Activated CD4-positive, alpha-beta memory T cell treated with anti-CD3 and anti-CD28 coated beads, Interleukin-2, amount 10 ng/mL, durations not matched to agents 7 days and 5 days (primary cell): ENCODE results near the gene FNDC3B. TPM values are rescaled to one million over a fixed set of nuclear protein-coding genes. Genes with fewer than 3 reads are reported as not detected.

Source experiments
- CTCF ChIA-PET: fragments of 350-600 bp; sonication (Branson Sonifier 250); formaldehyde crosslinking; loops from one replicate; lab custom pipeline; 2021; ENCODE audit warnings: antibody characterized with exemption, inconsistent platforms; lab: Charles Lee
- POLR2A ChIA-PET: fragments of 350-600 bp; sonication (Branson Sonifier 250); formaldehyde crosslinking; loops from one replicate; lab custom pipeline; 2021; ENCODE audit warnings: antibody characterized with exemption; lab: Charles Lee
- DNase-seq: peaks from one replicate; pipeline ENCODE4 v3.0.0-alpha.2; 2020
- H3K27ac Mint-ChIP-seq: one replicate; pipeline ENCODE4 v1.8.0; 2021; ENCODE audit warnings: mild to moderate bottlenecking, mixed read lengths
- H3K27me3 Mint-ChIP-seq: one replicate; pipeline ENCODE4 v1.8.0; 2021; ENCODE audit warnings: mixed read lengths
- H3K36me3 Mint-ChIP-seq: one replicate; pipeline ENCODE4 v1.8.0; 2021; ENCODE audit warnings: low read depth, mixed read lengths
- H3K4me1 Mint-ChIP-seq: one replicate; pipeline ENCODE4 v1.8.0; 2021; ENCODE audit warnings: mixed read lengths
- H3K4me3 Mint-ChIP-seq: one replicate; pipeline ENCODE4 v1.8.0; 2021; ENCODE audit warnings: mild to moderate bottlenecking, mixed read lengths
- H3K9me3 Mint-ChIP-seq: one replicate; pipeline ENCODE4 v1.8.0; 2021; ENCODE audit warnings: mixed read lengths
- total RNA-seq, 2 experiments: library from RNA; stranded (reverse); gene quantifications; one replicate each; pipeline ENCODE4 v1.2.3, GENCODE V29; 2021

Gene FNDC3B
- total RNA-seq, 2 experiments from 2014 or later, result 21.6 to 21.8 TPM

DNA sequence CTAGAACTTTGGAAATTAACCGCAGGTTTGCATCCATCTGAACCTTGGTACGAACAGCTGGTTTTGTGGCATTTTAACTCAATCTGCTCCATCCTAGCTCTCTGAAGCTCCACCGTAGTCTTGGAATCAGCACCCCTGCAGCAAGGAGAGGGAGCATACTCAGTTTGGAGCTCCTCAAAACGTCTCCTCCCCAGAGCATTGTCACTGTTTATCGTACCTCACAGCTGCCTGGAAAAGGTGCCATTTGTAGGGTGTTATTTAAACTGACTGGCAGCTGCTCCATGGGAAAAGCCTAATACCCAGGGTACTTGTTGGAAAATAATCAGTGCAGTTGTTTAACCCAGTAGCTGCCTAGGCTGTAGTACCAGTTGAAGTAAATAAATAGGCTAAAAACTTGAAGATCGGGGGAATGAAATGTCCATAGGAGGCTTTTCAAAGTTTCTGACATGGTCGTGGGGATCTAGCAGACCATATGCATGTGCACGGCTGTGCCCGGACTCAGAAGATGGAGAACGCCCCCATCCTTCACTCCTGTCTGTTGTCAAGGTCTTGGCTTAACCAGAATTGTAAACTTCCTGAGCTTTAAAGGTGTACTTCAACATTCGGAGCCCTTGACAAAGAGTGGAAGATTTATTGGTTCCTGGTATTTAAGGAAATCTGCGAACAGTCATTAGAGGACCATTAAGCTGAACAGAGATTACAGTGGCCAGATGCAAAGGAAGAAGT lies 365.0 kb downstream of the FNDC3B start:
- ChIA-PET POLR2A (no interaction called here), CTCF (interaction anchor here (0.6 kb wide), 1 partner anchor 865 kb away, joined by 3 read pairs; no protein-coding TSS in a partner anchor)
- Mint-ChIP-seq H3K4me1 (no peaks in the 10 kb centered on the region), H3K27ac (no peak overlapping the region), H3K27me3 (peaks cover 8% of the 10 kb centered on the region), H3K9me3 (peaks cover 2% of the 10 kb centered on the region), H3K4me3 (no peak overlapping the region), H3K36me3 (peaks cover 6% of the 10 kb centered on the region)
- no peak for DNase-seq

DNA sequence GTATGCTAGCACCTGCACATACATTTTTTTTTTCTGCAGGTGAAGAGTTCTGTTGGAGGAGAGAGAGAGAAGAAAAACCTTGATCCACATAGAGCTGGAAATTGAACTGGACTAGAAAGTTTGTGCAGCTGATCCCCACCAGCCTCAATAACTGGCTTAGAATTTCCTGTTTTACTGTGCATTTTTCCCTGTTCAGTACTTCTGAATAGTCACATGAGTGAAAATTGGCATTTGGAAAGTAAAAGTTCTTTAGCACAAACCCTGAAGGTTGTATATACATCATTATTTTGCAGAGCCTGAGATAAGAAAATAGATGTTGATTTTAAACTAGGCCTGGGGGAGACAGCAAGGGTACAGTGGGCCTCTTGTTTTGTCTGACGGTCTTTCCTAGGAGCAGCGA lies 366.5 kb downstream of the FNDC3B start:
- Mint-ChIP-seq H3K36me3 (peaks cover 6% of the 10 kb centered on the region), H3K9me3 (peaks cover 2% of the 10 kb centered on the region), H3K4me1 (no peaks in the 10 kb centered on the region), H3K27ac (no peak overlapping the region), H3K27me3 (peaks cover 8% of the 10 kb centered on the region), H3K4me3 (no peak overlapping the region)
- CTCF ChIA-PET, result interaction anchor here (1.3 kb wide), 1 partner anchor 71 kb away, joined by 3 read pairs; no protein-coding TSS in a partner anchor
- POLR2A ChIA-PET, result no interaction called here
- no peak for DNase-seq

DNA sequence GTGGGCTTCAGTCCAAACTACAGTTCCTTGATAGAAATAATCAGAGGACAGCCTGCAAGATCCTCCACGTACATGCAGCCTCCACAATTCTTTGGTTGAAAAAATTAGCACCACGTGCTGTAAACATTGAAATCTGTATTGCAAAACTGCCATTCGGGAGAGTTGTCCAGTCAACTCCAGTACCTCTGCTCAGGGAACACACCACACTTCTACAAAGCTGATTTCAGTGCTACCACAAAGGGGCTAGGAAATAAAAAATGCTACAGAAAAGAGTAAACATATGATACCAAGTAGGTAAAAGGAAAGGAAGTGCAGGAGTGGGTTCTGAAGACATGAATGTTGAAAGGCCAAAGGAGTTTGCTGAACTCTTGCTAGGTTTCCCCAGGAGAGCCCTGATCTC lies 368.5 kb downstream of the FNDC3B start:
- POLR2A ChIA-PET, result no interaction called here
- no peak for DNase-seq
- H3K27me3 Mint-ChIP-seq, result peaks cover 8% of the 10 kb centered on the region
- H3K4me1 Mint-ChIP-seq, result no peaks in the 10 kb centered on the region
- H3K4me3 Mint-ChIP-seq, result no peak overlapping the region
- no peaks in the 10 kb centered on the region for H3K9me3 Mint-ChIP-seq
- CTCF ChIA-PET, result no interaction called here
- H3K36me3 Mint-ChIP-seq, result no peaks in the 10 kb centered on the region
- no peak overlapping the region for H3K27ac Mint-ChIP-seq

DNA sequence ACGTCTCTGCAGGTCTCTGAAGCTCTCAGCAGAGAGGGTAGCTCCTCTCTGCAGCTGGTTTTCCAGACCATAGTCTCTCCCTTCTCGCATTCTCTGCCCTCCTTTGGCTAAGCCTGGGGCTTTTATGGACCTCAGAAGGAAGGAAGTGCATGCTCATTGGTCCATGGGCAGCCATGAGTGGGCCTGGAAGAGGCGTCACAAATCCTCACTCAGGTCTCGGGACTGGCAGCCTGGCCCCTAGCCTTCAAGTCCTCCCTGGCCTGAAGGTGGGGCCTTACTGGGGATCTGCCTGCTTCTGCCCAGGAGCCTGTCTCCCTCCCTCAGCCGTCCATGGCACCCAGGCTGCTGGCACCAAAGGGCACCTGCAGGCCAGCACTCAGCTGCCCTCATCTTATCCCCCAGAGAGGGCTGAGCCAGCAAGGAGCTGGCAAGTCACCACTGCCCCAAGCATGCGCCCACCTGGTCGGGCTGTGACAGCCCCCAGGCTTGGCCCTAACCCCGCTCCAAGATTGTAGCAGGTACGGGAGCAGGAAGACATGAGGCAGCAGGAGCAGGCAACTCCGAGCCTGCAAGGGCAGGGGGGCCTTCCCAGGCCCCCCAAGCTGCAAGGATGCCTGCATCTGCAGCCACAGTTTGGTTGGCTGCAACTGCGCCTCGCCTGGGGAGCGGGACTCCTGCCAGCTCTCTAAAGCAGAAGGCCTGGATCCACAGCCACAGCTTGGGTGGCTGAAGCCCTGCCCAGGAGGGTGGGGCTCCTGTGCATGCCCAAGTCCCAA lies 371.5 kb downstream of the FNDC3B start:
- Mint-ChIP-seq H3K36me3 (no peaks in the 10 kb centered on the region), H3K4me1 (no peaks in the 10 kb centered on the region), H3K4me3 (no peak overlapping the region), H3K27ac (no peak overlapping the region), H3K27me3 (peaks cover 25% of the 10 kb centered on the region), H3K9me3 (no peaks in the 10 kb centered on the region)
- POLR2A ChIA-PET, result no interaction called here
- CTCF ChIA-PET, result interaction anchor here (0.7 kb wide), 1 partner anchor 51 kb away, joined by 3 read pairs; no protein-coding TSS in a partner anchor
- DNase-seq, result no peak

DNA sequence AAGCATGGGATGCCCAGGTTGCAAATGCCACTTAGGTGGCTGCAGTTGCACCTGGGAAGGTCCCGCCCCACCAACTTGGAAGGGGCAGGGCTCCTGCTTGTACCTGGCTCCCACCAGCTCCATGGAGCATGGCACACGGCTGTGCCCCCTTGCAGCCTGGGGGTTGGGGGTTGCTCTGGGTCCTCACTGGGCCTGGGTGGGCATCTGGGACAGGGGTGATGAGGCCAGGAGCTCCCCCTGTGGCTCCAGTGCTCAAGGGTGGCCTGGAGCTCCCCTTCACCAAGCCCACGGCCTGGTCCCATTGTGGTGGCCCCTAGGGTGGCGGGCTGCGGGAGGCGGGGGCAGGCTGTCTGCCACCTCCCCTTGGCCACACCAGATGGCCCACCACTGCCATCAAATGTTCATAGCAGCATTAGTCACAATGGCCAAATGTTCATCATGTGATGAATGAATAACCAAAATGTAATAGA lies 372.1 kb downstream of the FNDC3B start:
- H3K27ac Mint-ChIP-seq, result no peak overlapping the region
- ChIA-PET CTCF (no interaction called here), POLR2A (no interaction called here)
- H3K27me3 Mint-ChIP-seq, result peaks cover 24% of the 10 kb centered on the region
- H3K36me3 Mint-ChIP-seq, result no peaks in the 10 kb centered on the region
- H3K4me3 Mint-ChIP-seq, result no peak overlapping the region
- H3K9me3 Mint-ChIP-seq, result no peaks in the 10 kb centered on the region
- no peaks in the 10 kb centered on the region for H3K4me1 Mint-ChIP-seq
- no peak for DNase-seq

DNA sequence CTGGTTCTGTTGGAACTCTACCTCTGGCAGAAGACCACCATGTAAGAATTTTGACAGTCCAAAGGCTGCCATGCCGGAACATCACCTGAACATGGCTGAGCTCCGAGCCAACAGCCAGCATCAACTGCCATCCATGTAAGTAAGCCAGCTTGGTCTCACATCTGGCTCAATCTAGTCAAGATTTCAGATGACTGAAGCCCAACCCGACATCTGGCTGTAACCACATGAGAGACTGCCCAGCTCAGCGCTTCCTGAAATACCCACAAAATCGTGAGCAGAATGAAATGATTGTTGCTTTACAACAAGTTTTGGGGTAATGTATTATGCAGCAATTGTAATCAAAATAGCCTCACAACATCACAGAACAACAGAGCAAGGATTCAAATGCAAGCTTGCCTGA lies 375.9 kb downstream of the FNDC3B start:
- POLR2A ChIA-PET, result no interaction called here
- H3K36me3 Mint-ChIP-seq, result no peaks in the 10 kb centered on the region
- no peak for DNase-seq
- H3K27ac Mint-ChIP-seq, result no peak overlapping the region
- H3K9me3 Mint-ChIP-seq, result no peaks in the 10 kb centered on the region
- no peaks in the 10 kb centered on the region for H3K4me1 Mint-ChIP-seq
- H3K27me3 Mint-ChIP-seq, result peaks cover 45% of the 10 kb centered on the region
- CTCF ChIA-PET, result interaction anchor here (1.5 kb wide), 1 partner anchor 46 kb away, joined by 6 read pairs; no protein-coding TSS in a partner anchor
- no peak overlapping the region for H3K4me3 Mint-ChIP-seq

DNA sequence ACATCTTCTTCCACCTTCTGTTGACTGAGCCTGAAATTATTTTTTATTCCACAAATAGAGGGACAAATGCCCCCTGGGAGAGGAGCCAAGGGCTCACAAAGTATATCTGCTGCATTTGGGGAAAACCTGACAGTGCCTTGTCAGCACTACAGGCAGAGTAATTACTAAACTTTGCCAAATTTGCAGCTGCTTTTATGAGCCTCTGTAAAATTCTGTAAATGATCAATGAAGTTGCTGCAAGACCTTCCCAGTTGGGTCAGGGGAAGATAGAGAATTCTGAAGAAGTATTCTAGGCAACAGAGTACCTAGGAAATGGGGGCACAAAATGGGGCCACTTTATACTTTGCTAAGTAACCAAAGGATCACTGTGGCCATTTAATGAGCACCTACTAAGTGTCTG lies 398.3 kb downstream of the FNDC3B start:
- peaks cover 6% of the 10 kb centered on the region for H3K36me3 Mint-ChIP-seq
- POLR2A ChIA-PET, result no interaction called here
- CTCF ChIA-PET, result no interaction called here
- no peak overlapping the region for H3K27ac Mint-ChIP-seq
- no peaks in the 10 kb centered on the region for H3K4me1 Mint-ChIP-seq
- H3K4me3 Mint-ChIP-seq, result no peak overlapping the region
- DNase-seq, result no peak
- H3K27me3 Mint-ChIP-seq, result peaks cover 37% of the 10 kb centered on the region
- H3K9me3 Mint-ChIP-seq, result peaks cover 10% of the 10 kb centered on the region

DNA sequence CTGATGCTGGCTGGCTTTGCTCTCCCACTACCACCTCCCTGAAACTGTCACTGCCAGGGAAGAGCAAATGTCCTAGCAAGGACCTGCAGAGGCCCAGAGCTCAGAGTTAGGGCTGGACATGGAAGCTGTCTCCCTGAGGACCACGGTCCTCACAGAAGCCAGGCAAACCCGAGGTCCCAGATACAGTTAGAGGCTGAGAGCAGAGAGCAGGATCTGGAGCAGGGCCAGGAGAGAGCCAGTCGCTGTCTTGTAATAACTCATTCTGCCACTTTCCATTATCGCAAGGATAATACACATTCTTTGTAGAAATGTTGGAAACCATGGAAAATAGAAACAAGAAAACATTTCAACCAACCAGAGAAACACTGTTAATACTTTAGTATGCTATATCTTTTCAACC lies 398.8 kb downstream of the FNDC3B start:
- no peak for DNase-seq
- Mint-ChIP-seq H3K9me3 (peaks cover 7% of the 10 kb centered on the region), H3K36me3 (peaks cover 6% of the 10 kb centered on the region), H3K27me3 (peaks cover 39% of the 10 kb centered on the region), H3K4me1 (no peaks in the 10 kb centered on the region), H3K4me3 (no peak overlapping the region), H3K27ac (no peak overlapping the region)
- ChIA-PET POLR2A (no interaction called here), CTCF (no interaction called here)

DNA sequence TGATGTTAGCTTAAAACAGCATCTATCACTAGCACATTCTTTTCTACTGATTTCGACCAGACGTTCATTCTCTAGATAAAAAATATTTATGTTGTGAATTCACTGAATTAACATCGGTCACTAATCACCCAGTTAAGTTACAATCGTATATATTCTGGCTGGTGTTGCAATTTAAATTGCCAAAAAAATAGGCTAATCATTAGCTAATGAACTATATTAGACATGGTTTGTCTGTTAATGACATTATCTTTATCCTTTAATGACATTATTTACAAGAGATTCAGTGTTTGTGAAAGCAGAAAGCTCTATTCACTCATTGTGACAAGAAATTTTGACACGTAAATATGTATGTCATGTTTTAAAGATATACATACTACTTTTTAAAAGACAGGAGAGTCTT lies 402.2 kb downstream of the FNDC3B start:
- Mint-ChIP-seq H3K27me3 (peaks cover 60% of the 10 kb centered on the region), H3K9me3 (no peaks in the 10 kb centered on the region), H3K4me3 (no peak overlapping the region), H3K36me3 (no peaks in the 10 kb centered on the region), H3K4me1 (no peaks in the 10 kb centered on the region), H3K27ac (no peak overlapping the region)
- ChIA-PET POLR2A (no interaction called here), CTCF (no interaction called here)
- DNase-seq, result no peak

DNA sequence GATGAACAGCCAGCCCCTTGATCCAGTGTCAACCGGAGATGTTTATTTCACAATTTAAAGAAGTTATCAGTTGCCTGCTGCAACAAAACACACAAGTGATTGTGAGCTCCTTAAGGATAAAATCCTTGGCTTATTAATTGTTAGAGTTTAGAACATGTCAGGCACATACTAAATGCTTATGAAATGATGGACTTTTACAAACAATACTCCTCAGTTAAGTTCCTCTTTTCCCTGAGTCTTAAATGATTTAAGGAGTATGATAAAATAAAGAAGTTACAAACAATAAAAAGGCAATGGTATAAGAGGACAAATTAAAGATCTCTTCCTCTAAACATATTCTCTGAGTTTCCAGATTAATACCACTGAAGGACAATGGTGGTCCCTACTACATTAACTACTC lies 403.2 kb downstream of the FNDC3B start:
- H3K36me3 Mint-ChIP-seq, result peaks cover 5% of the 10 kb centered on the region
- ChIA-PET POLR2A (no interaction called here), CTCF (no interaction called here)
- no peak for DNase-seq
- peaks cover 70% of the 10 kb centered on the region for H3K27me3 Mint-ChIP-seq
- no peak overlapping the region for H3K4me3 Mint-ChIP-seq
- H3K4me1 Mint-ChIP-seq, result peaks cover 9% of the 10 kb centered on the region
- H3K9me3 Mint-ChIP-seq, result no peaks in the 10 kb centered on the region
- H3K27ac Mint-ChIP-seq, result no peak overlapping the region

DNA sequence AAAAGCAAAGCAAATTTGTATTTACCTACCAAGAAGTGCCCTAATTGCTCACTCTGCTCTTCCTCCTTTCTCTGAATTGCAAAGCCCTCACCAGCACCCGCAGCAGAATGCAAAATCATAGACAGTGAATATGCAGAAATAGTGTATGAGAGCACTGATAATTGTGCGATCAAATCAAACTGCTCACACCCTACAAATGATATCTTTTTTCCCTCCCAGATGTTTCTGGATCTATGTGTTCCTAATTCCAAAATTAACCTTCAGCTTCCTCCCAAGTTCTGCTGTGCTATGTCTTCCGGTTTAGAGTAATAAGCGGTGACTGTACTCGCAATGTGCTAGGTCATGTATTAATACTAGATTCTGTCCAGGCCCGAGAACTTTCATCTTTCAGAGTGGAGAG lies 405.4 kb downstream of the FNDC3B start:
- ChIA-PET CTCF (interaction anchor here (1.0 to 1.9 kb wide), 3 partner anchors 16 to 151 kb away, joined by 3 to 9 read pairs (median 4); no protein-coding TSS in a partner anchor), POLR2A (no interaction called here)
- H3K27ac Mint-ChIP-seq, result no peak overlapping the region
- H3K27me3 Mint-ChIP-seq, result peaks cover 75% of the 10 kb centered on the region
- H3K9me3 Mint-ChIP-seq, result no peaks in the 10 kb centered on the region
- H3K36me3 Mint-ChIP-seq, result peaks cover 16% of the 10 kb centered on the region
- DNase-seq, result no peak
- peaks cover 29% of the 10 kb centered on the region for H3K4me1 Mint-ChIP-seq
- H3K4me3 Mint-ChIP-seq, result no peak overlapping the region

DNA sequence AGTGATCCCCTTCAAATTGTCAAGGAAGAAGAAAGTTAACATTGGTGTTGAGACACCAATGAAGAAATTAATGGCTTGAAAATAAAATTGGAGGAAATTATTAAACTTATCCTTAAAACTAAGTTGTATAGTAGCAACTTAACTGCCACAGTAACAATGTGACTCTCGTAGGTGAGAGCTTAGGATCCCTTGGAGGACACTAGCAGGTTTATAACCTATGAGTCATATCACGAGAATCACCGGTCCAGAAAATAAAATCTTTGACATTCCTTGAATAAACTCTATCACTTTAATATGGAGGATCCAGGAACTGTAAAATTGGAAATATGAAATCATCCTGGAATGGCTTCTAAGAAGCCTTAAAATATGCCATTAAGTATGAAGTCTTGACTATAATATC lies 406.8 kb downstream of the FNDC3B start:
- no peaks in the 10 kb centered on the region for H3K9me3 Mint-ChIP-seq
- H3K27ac Mint-ChIP-seq, result no peak overlapping the region
- H3K27me3 Mint-ChIP-seq, result peaks cover 77% of the 10 kb centered on the region
- no peak for DNase-seq
- POLR2A ChIA-PET, result no interaction called here
- H3K4me3 Mint-ChIP-seq, result no peak overlapping the region
- CTCF ChIA-PET, result interaction anchor here (2.2 kb wide), 1 partner anchor 15 kb away, joined by 8 read pairs; no protein-coding TSS in a partner anchor
- peaks cover 16% of the 10 kb centered on the region for H3K36me3 Mint-ChIP-seq
- H3K4me1 Mint-ChIP-seq, result peaks cover 31% of the 10 kb centered on the region
